IMR-90 (cell line): Measurements from ENCODE around the gene NAPA. TPM values are rescaled to one million over a fixed set of nuclear protein-coding genes. Genes with fewer than 3 reads are reported as not detected.

Experiments
- ATAC-seq: fragments of 200-7000 bp; cut with Tn5 transposase; 2 replicates; pipeline ENCODE4 v1.9.1; 2020; ENCODE audit warnings: low read depth, mild to moderate bottlenecking, moderate library complexity
- BruUV-seq: library from RNA; stranded (reverse); fragments of 400-500 nt; replicated peaks from 2 replicates; lab custom pipeline; 2021; lab: Mats Ljungman, UMichigan
- CTCF ChIA-PET: fragments of 300-600 bp; formaldehyde crosslinking; extraction: SDS; loops from one replicate; lab custom pipeline; 2021; ENCODE audit warnings: antibody characterized with exemption; lab: Yijun Ruan, JAX
- POLR2A ChIA-PET: fragments of 300-600 bp; sonication (Branson Sonifier 250); formaldehyde crosslinking; loops from one replicate; lab custom pipeline; 2022; ENCODE audit warnings: antibody characterized with exemption; ENCODE audit not compliant: unreplicated experiment; lab: Charles Lee
- DNase-seq: peaks from one replicate; pipeline ENCODE4 v3.0.0; 2013
- H2AFZ ChIP-seq: replicated peaks from 2 replicates; pipeline ENCODE3; 2013; ENCODE audit warnings: low read length, mild to moderate bottlenecking; ENCODE audit not compliant: poor library complexity
- H2AK5ac ChIP-seq: 2 replicates; pipeline ENCODE4 v1.6.1; 2013; ENCODE audit warnings: low read depth, low read length, inconsistent platforms
- H2AK9ac ChIP-seq: replicated peaks from 2 replicates; pipeline ENCODE3; 2013; ENCODE audit warnings: mild to moderate bottlenecking, low read depth, low read length, moderate library complexity; ENCODE audit not compliant: poor library complexity
- H2BK120ac ChIP-seq: 2 replicates; pipeline ENCODE4 v1.6.1; 2013; ENCODE audit warnings: low read depth, low read length, inconsistent platforms
- H2BK15ac ChIP-seq: 3 replicates; pipeline ENCODE4 v1.6.1; 2013; ENCODE audit warnings: low read depth, low read length, inconsistent platforms
- H2BK20ac ChIP-seq: 2 replicates; pipeline ENCODE4 v1.6.1; 2013; ENCODE audit warnings: low read depth, mild to moderate bottlenecking, inconsistent platforms, low read length, moderate library complexity
- H2BK5ac ChIP-seq: 2 replicates; pipeline ENCODE4 v1.6.1; 2013; ENCODE audit warnings: mild to moderate bottlenecking, low read depth, low read length, inconsistent platforms; ENCODE audit not compliant: poor library complexity, severe bottlenecking
- H3K14ac ChIP-seq: replicated peaks from 2 replicates; pipeline ENCODE4 v1.6.1; 2013; ENCODE audit warnings: low read depth, low read length, inconsistent platforms
- H3K18ac ChIP-seq: 2 replicates; pipeline ENCODE4 v1.6.1; 2013; ENCODE audit warnings: low read depth, low read length, control low read depth
- H3K23ac ChIP-seq: 2 replicates; pipeline ENCODE4 v1.6.1; 2013; ENCODE audit warnings: low read depth, low read length, inconsistent platforms
- H3K27ac ChIP-seq: 2 replicates; pipeline ENCODE4 v1.5.1; 2013; ENCODE audit warnings: mild to moderate bottlenecking, control low read depth, low read length; ENCODE audit not compliant: insufficient read depth
- H3K27me3 ChIP-seq: 2 replicates; pipeline ENCODE4 v1.6.1; 2013; ENCODE audit warnings: low read length; ENCODE audit not compliant: control insufficient read depth, insufficient read depth
- H3K36me3 ChIP-seq: 2 replicates; pipeline ENCODE4 v1.6.1; 2013; ENCODE audit warnings: low read length, mixed read lengths; ENCODE audit not compliant: control insufficient read depth, insufficient read depth
- H3K4ac ChIP-seq: 2 replicates; pipeline ENCODE4 v1.6.1; 2013; ENCODE audit warnings: low read depth, low read length, inconsistent platforms
- H3K4me1 ChIP-seq: 2 replicates; pipeline ENCODE4 v1.6.1; 2013; ENCODE audit warnings: low read length, mixed read lengths; ENCODE audit not compliant: control insufficient read depth, insufficient read depth
- H3K4me2 ChIP-seq: 2 replicates; pipeline ENCODE4 v1.6.1; 2013; ENCODE audit warnings: low read depth, mild to moderate bottlenecking, control low read depth, low read length, moderate library complexity
- H3K4me3 ChIP-seq: 2 replicates; pipeline ENCODE4 v1.5.1; 2013; ENCODE audit warnings: low read depth, mild to moderate bottlenecking, control low read depth, low read length, moderate library complexity; ENCODE audit not compliant: insufficient read depth
- H3K56ac ChIP-seq: 2 replicates; pipeline ENCODE4 v1.6.1; 2013; ENCODE audit warnings: low read length, inconsistent platforms; ENCODE audit not compliant: insufficient read depth; ENCODE audit errors: extremely low read depth
- H3K79me1 ChIP-seq, 2 experiments: 2 replicates each; pipeline ENCODE4 v1.6.1; 2013; ENCODE audit warnings: low read length in 2 of 2, inconsistent platforms in 1 of 2, low read depth in 1 of 2
- H3K9ac ChIP-seq: 2 replicates; pipeline ENCODE4 v1.6.1; 2013; ENCODE audit warnings: low read depth, low read length, control low read depth
- H3K9me1 ChIP-seq: 2 replicates; pipeline ENCODE4 v1.6.1; 2013; ENCODE audit warnings: low read length, inconsistent platforms; ENCODE audit not compliant: insufficient read depth
- H3K9me3 ChIP-seq: 2 replicates; pipeline ENCODE4 v1.6.1; 2013; ENCODE audit warnings: low read length; ENCODE audit not compliant: control insufficient read depth, insufficient read depth
- H4K20me1 ChIP-seq: 2 replicates; pipeline ENCODE4 v1.6.1; 2013; ENCODE audit warnings: low read length, inconsistent platforms; ENCODE audit not compliant: insufficient read depth
- H4K5ac ChIP-seq: 2 replicates; pipeline ENCODE4 v1.6.1; 2013; ENCODE audit warnings: mild to moderate bottlenecking, low read depth, low read length, control low read depth
- H4K8ac ChIP-seq, 2 experiments: 2 replicates each; pipeline ENCODE4 v1.6.1; 2013; ENCODE audit warnings: low read depth in 2 of 2, low read length in 2 of 2, control low read depth in 1 of 2, inconsistent platforms in 1 of 2
- H4K91ac ChIP-seq: 2 replicates; pipeline ENCODE4 v1.6.1; 2013; ENCODE audit warnings: low read depth, low read length, inconsistent platforms; ENCODE audit not compliant: insufficient read depth
- CEBPB ChIP-seq: IDR thresholded peaks from 2 replicates; pipeline ENCODE4 v1.6.1; 2012; ENCODE audit warnings: low read depth, low read length, improper control_type of control experiment
- CHD1 ChIP-seq: IDR thresholded peaks from 2 replicates; pipeline ENCODE4 v1.6.1; 2012; ENCODE audit warnings: low read depth, low read length, improper control_type of control experiment
- FOS ChIP-seq: fragments of 150-350 bp; IDR thresholded peaks from 2 replicates; pipeline ENCODE4 v1.6.1; 2016; ENCODE audit warnings: low read depth, low read length
- RAD21 ChIP-seq: IDR thresholded peaks from 2 replicates; pipeline ENCODE4 v1.6.1; 2012; ENCODE audit warnings: low read length, improper control_type of control experiment
- RFX5 ChIP-seq: IDR thresholded peaks from 2 replicates; pipeline ENCODE4 v1.8.0; 2012; ENCODE audit warnings: low read depth, mild to moderate bottlenecking, low read length, moderate library complexity
- WGBS, 2 experiments: methylation state at CpG; one replicate each; pipeline versions ENCODE4 v1.1.5 to v1.1.7; 2013; ENCODE audit warnings: missing lambda C conversion rate in 2 of 2; ENCODE audit not compliant: insufficient read length in 1 of 2; ENCODE audit errors: extremely low coverage in 2 of 2; 5-methylcytosine and 5-hydroxymethylcytosine counted together
- dilution Hi-C: fragments of 300-500 bp; cut with HindIII; formaldehyde crosslinking; loops from one replicate; pipeline ENCODE4 v1.14.3; 2018; ENCODE audit warnings: low sequenced_read_pairs; ENCODE audit not compliant: unreplicated experiment
- in situ Hi-C: fragments of 300-500 bp; cut with MboI; formaldehyde crosslinking; loops from 3 replicates; pipeline ENCODE4 v1.14.3; 2019; ENCODE audit warnings: low sequenced_read_pairs, inconsistent platforms, mixed read lengths
- intact Hi-C: fragments of 100-400 bp; cut with micrococcal nuclease; formaldehyde crosslinking; loops from 2 replicates; pipeline ENCODE4 v1.10.0; 2022
- polyA plus RNA-seq, 3 experiments: library from polyadenylated mRNA; depleted of rRNA; stranded (reverse); fragments of >200 nt; gene quantifications; 2 replicates each; pipeline ENCODE4 v1.2.3, GENCODE V29; 2012; ENCODE audit warnings: low replicate concordance in 1 of 3
- total RNA-seq: library from RNA; depleted of rRNA; stranded (reverse); fragments of >200 nt; gene quantifications from 2 replicates; pipeline ENCODE4 v1.2.3, GENCODE V29; 2012

Gene NAPA
- total and polyA plus RNA-seq, 2 of the 4 experiments (the other 2 are of a cell fraction) = 76.4 to 126 TPM

DNA sequence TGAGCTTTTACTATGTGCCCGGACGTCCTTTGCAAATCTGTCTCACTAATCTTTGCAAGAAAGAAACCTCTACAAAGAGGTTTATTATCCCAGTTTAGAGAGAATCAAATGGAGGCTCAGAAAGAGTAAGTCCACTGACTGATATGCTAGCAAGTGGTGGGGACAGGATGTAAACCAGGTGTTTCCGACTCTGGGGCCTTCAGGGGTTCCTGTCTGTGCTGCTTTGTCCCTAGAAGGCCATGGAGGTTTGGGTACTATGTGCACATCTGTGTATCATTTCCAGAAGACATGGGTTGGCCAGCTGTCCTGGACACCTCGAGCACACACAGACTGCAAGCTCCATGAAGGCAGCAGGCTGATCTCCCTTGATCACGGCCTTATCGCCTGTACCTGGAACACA is 29.7 kb downstream of the NAPA start:
- H3K56ac ChIP-seq = no peak overlapping the region
- no peak overlapping the region for H3K4me2 ChIP-seq
- H2BK15ac ChIP-seq = no peak overlapping the region
- no peak overlapping the region for H3K9ac ChIP-seq
- no peak overlapping the region for H3K18ac ChIP-seq
- H3K14ac ChIP-seq = no peak overlapping the region
- H3K27ac ChIP-seq = no peak overlapping the region
- no TSS peak for BruUV-seq
- no peaks in the 10 kb centered on the region for H3K27me3 ChIP-seq
- no peak overlapping the region for H2BK5ac ChIP-seq
- ATAC-seq (no peak), DNase-seq (no peak)
- H2BK120ac ChIP-seq = no peak overlapping the region
- H2BK20ac ChIP-seq = no peak overlapping the region
- H4K91ac ChIP-seq = no peak overlapping the region
- H4K20me1 ChIP-seq = peaks cover 5% of the 10 kb centered on the region; the same call in 1 of the 2 replicates
- H4K5ac ChIP-seq = no peak overlapping the region
- 0 out of 2 replicates have a peak overlapping the region, but pooled peaks have one; percentile 38 for H3K23ac ChIP-seq
- POLR2A ChIA-PET = no interaction called here
- H3K36me3 ChIP-seq = peaks cover 20% of the 10 kb centered on the region
- no peaks in the 10 kb centered on the region for H3K9me3 ChIP-seq
- peaks cover 2% of the 10 kb centered on the region; the same call in 1 of the 2 replicates for H3K4me1 ChIP-seq
- H2AFZ ChIP-seq = no peak overlapping the region
- H3K4me3 ChIP-seq = no peak overlapping the region
- WGBS, 2 experiments = 82% methylated on average over 2 of the region's 6 CpGs; no CpG with 5 or more reads in 1 of the 2 experiments
- dilution Hi-C loops = no loop called here
- in situ Hi-C loops = no loop called here
- intact Hi-C loops = no loop called here
- H2AK9ac ChIP-seq = peak overlapping the region; percentile 79
- CTCF ChIA-PET = interaction anchor here (1.6 kb wide), 1 partner anchor 72 kb away, joined by 3 read pairs; no protein-coding TSS in a partner anchor
- H3K4ac ChIP-seq = peak overlapping the region; percentile 15; the same call in 1 of the 2 replicates
- peaks cover 4% of the 10 kb centered on the region; the same call in 1 of the 2 replicates for H3K9me1 ChIP-seq
- peaks cover 0 to 23% of the 10 kb centered on the region in 2 experiments; a peak in 2 of 4 replicates for H3K79me1 ChIP-seq
- H2AK5ac ChIP-seq = no peak overlapping the region
- TF ChIP-seq CEBPB (no peak), FOS (no peak), CHD1 (no peak), RFX5 (no peak), RAD21 (no peak)
- peak overlapping the region; percentile 2 to 94; a peak in 2 of 4 replicates for H4K8ac ChIP-seq
